ENCODE measurements around the gene ETFA.

ETFA gene

GRCh38 chr15:76344893-76345582, 33.8 kb upstream of the ETFA start:
- 19% methylated on average over 2 of the region's 3 CpGs for WGBS (ENCODE audit: insufficient coverage)
- peak in 2 of 3 donors; percentile 20 to 21 for DNase-seq
- Histone ChIP-seq H3K27ac (ENCODE audit: insufficient read depth in 1 of 2, low read depth in 1 of 2, low read length in 2 of 2, poor library complexity in 1 of 2, severe bottlenecking in 2 of 2) (no peak overlapping the region), H3K9me3 (ENCODE audit: control extremely low read depth in 1 of 5, control insufficient read depth in 4 of 5, insufficient read depth in 2 of 5, low read depth in 1 of 5, low read length in 4 of 5) (no peaks in the 10 kb centered on the region), H3K27me3 (replicated peaks in 2 of 5; ENCODE audit: control insufficient read depth in 4 of 5, insufficient read depth in 5 of 5, low read length in 4 of 5) (peaks cover 30 to 96% (median 56%) of the 10 kb centered on the region in 5 experiments), H3K4me3 (ENCODE audit: control insufficient read depth in 1 of 7, extremely low read depth in 1 of 7, insufficient read depth in 4 of 7, low read depth in 2 of 7, low read length in 6 of 7) (no peak overlapping the region), H3K36me3 (ENCODE audit: control insufficient read depth in 4 of 4, insufficient read depth in 4 of 4, low read length in 3 of 4) (peaks cover 0 to 3% (median 0%) of the 10 kb centered on the region in 4 experiments), H3K4me1 (ENCODE audit: control extremely low read depth in 1 of 4, control insufficient read depth in 4 of 4, insufficient read depth in 4 of 4, low read length in 3 of 4) (peaks cover 0 to 49% (median 45%) of the 10 kb centered on the region in 4 experiments)
- CTCF ChIA-PET, result interaction anchor here (0.9 to 4.1 kb wide), 5 partner anchors 10 to 55 kb away, joined by 3 to 28 read pairs (median 8); partner anchors contain the start of gene ISL2
- POLR2A ChIA-PET, result no interaction called here

- Histone ChIP-seq H3K4me1 (ENCODE audit: control extremely low read depth in 1 of 4, control insufficient read depth in 4 of 4, insufficient read depth in 4 of 4, low read length in 3 of 4) (peaks cover 0 to 60% (median 55%) of the 10 kb centered on the region in 4 experiments), H3K9me3 (ENCODE audit: control extremely low read depth in 1 of 5, control insufficient read depth in 4 of 5, insufficient read depth in 2 of 5, low read depth in 1 of 5, low read length in 4 of 5) (no peaks in the 10 kb centered on the region), H3K27me3 (replicated peaks in 2 of 5; ENCODE audit: control insufficient read depth in 4 of 5, insufficient read depth in 5 of 5, low read length in 4 of 5) (peaks cover 32 to 100% (median 66%) of the 10 kb centered on the region in 5 experiments), H3K36me3 (ENCODE audit: control insufficient read depth in 4 of 4, insufficient read depth in 4 of 4, low read length in 3 of 4) (peaks cover 0 to 2% (median 0%) of the 10 kb centered on the region in 4 experiments), H3K27ac (ENCODE audit: insufficient read depth in 1 of 2, low read depth in 1 of 2, low read length in 2 of 2, poor library complexity in 1 of 2, severe bottlenecking in 2 of 2) (no peak overlapping the region), H3K4me3 (ENCODE audit: control insufficient read depth in 1 of 7, extremely low read depth in 1 of 7, insufficient read depth in 4 of 7, low read depth in 2 of 7, low read length in 6 of 7) (no peak overlapping the region)
- WGBS (ENCODE audit: insufficient coverage), result 4% methylated on average over 10 of the region's 16 CpGs
- DNase-seq, result peak in 2 of 3 donors; percentile 44 to 47
- ChIA-PET POLR2A (no interaction called here), CTCF (interaction anchor here (4.1 kb wide), 1 partner anchor 9 kb away, joined by 28 read pairs; the partner anchor contains the start of gene ISL2)
Observed at GRCh38 chr15:76343313-76343996, 32.2 kb upstream of the ETFA start.

- POLR2A ChIA-PET, result no interaction called here
- Histone ChIP-seq H3K27me3 (replicated peaks in 2 of 5; ENCODE audit: control insufficient read depth in 4 of 5, insufficient read depth in 5 of 5, low read length in 4 of 5) (peaks cover 24 to 100% (median 68%) of the 10 kb centered on the region in 5 experiments), H3K9me3 (ENCODE audit: control extremely low read depth in 1 of 5, control insufficient read depth in 4 of 5, insufficient read depth in 2 of 5, low read depth in 1 of 5, low read length in 4 of 5) (no peaks in the 10 kb centered on the region), H3K27ac (ENCODE audit: insufficient read depth in 1 of 2, low read depth in 1 of 2, low read length in 2 of 2, poor library complexity in 1 of 2, severe bottlenecking in 2 of 2) (no peak overlapping the region), H3K36me3 (ENCODE audit: control insufficient read depth in 4 of 4, insufficient read depth in 4 of 4, low read length in 3 of 4) (no peaks in the 10 kb centered on the region), H3K4me1 (ENCODE audit: control extremely low read depth in 1 of 4, control insufficient read depth in 4 of 4, insufficient read depth in 4 of 4, low read length in 3 of 4) (peaks cover 0 to 68% (median 64%) of the 10 kb centered on the region in 4 experiments), H3K4me3 (ENCODE audit: control insufficient read depth in 1 of 7, extremely low read depth in 1 of 7, insufficient read depth in 4 of 7, low read depth in 2 of 7, low read length in 6 of 7) (peak overlapping the region in 3 of 7 experiments; percentile 11 to 42 (median 18))
- CTCF ChIA-PET, result no interaction called here
- 2% methylated on average over 67 of the region's 87 CpGs for WGBS (ENCODE audit: insufficient coverage)
- DNase-seq, result peak in 2 of 3 donors; percentile 23 to 43
Observed at GRCh38 chr15:76342382-76343201, 31.3 kb upstream of the ETFA start.

- Histone ChIP-seq H3K27me3 (replicated peaks in 2 of 5; ENCODE audit: control insufficient read depth in 4 of 5, insufficient read depth in 5 of 5, low read length in 4 of 5) (peaks cover 24 to 100% (median 71%) of the 10 kb centered on the region in 5 experiments), H3K27ac (ENCODE audit: insufficient read depth in 1 of 2, low read depth in 1 of 2, low read length in 2 of 2, poor library complexity in 1 of 2, severe bottlenecking in 2 of 2) (no peak overlapping the region), H3K36me3 (ENCODE audit: control insufficient read depth in 4 of 4, insufficient read depth in 4 of 4, low read length in 3 of 4) (no peaks in the 10 kb centered on the region), H3K9me3 (ENCODE audit: control extremely low read depth in 1 of 5, control insufficient read depth in 4 of 5, insufficient read depth in 2 of 5, low read depth in 1 of 5, low read length in 4 of 5) (no peaks in the 10 kb centered on the region), H3K4me1 (ENCODE audit: control extremely low read depth in 1 of 4, control insufficient read depth in 4 of 4, insufficient read depth in 4 of 4, low read length in 3 of 4) (peaks cover 0 to 71% (median 66%) of the 10 kb centered on the region in 4 experiments), H3K4me3 (ENCODE audit: control insufficient read depth in 1 of 7, extremely low read depth in 1 of 7, insufficient read depth in 4 of 7, low read depth in 2 of 7, low read length in 6 of 7) (peak overlapping the region in 3 of 7 experiments; percentile 26 to 37 (median 29))
- DNase-seq, result peak in 2 of 3 donors; percentile 28 to 48
- 1% methylated on average over 15 of the region's 20 CpGs for WGBS (ENCODE audit: insufficient coverage)
- POLR2A ChIA-PET, result no interaction called here
- CTCF ChIA-PET, result no interaction called here
Observed at GRCh38 chr15:76342058-76342381, 30.8 kb upstream of the ETFA start.

- CTCF ChIA-PET, result interaction anchor here (0.8 kb wide), 1 partner anchor 151 kb away, joined by 3 read pairs; no protein-coding TSS in a partner anchor
- H3K27ac ChIP-seq (ENCODE audit: insufficient read depth in 1 of 2, low read depth in 1 of 2, low read length in 2 of 2, poor library complexity in 1 of 2, severe bottlenecking in 2 of 2), result no peak overlapping the region
Observed at GRCh38 chr15:76341366-76342057, 30.2 kb upstream of the ETFA start.

GRCh38 chr15:76340803-76341365, 29.6 kb upstream of the ETFA start:
- no peak overlapping the region for H3K27ac ChIP-seq (ENCODE audit: insufficient read depth in 1 of 2, low read depth in 1 of 2, low read length in 2 of 2, poor library complexity in 1 of 2, severe bottlenecking in 2 of 2)
- no peaks in the 10 kb centered on the region for H3K36me3 ChIP-seq (ENCODE audit: control insufficient read depth in 4 of 4, insufficient read depth in 4 of 4, low read length in 3 of 4)
- peaks cover 24 to 100% (median 71%) of the 10 kb centered on the region in 5 experiments for H3K27me3 ChIP-seq (replicated peaks in 2 of 5; ENCODE audit: control insufficient read depth in 4 of 5, insufficient read depth in 5 of 5, low read length in 4 of 5)
- DNase-seq, result peak in 2 of 3 donors; percentile 73 to 80
- CTCF ChIA-PET, result interaction anchor here (0.6 to 0.8 kb wide), 3 partner anchors 9 to 150 kb away, joined by 3 to 4 read pairs (median 3); no protein-coding TSS in a partner anchor
- WGBS (ENCODE audit: insufficient coverage), result 1% methylated on average over 31 of the region's 35 CpGs
- POLR2A ChIA-PET, result interaction anchor here (1.5 kb wide), 1 partner anchor 29 kb away, joined by 3 read pairs; the partner anchor contains the start of gene ETFA
- H3K4me3 ChIP-seq (ENCODE audit: control insufficient read depth in 1 of 7, extremely low read depth in 1 of 7, insufficient read depth in 4 of 7, low read depth in 2 of 7, low read length in 6 of 7), result peak overlapping the region in 4 of 7 experiments; percentile 34 to 62 (median 52)
- H3K9me3 ChIP-seq (ENCODE audit: control extremely low read depth in 1 of 5, control insufficient read depth in 4 of 5, insufficient read depth in 2 of 5, low read depth in 1 of 5, low read length in 4 of 5), result no peaks in the 10 kb centered on the region
- peaks cover 0 to 71% (median 64%) of the 10 kb centered on the region in 4 experiments for H3K4me1 ChIP-seq (ENCODE audit: control extremely low read depth in 1 of 4, control insufficient read depth in 4 of 4, insufficient read depth in 4 of 4, low read length in 3 of 4)

More at GRCh38 chr15:76341366-76342057, 30.2 kb upstream of the ETFA start:
- Histone ChIP-seq H3K4me1 (ENCODE audit: control extremely low read depth in 1 of 4, control insufficient read depth in 4 of 4, insufficient read depth in 4 of 4, low read length in 3 of 4) (peaks cover 0 to 71% (median 66%) of the 10 kb centered on the region in 4 experiments), H3K36me3 (ENCODE audit: control insufficient read depth in 4 of 4, insufficient read depth in 4 of 4, low read length in 3 of 4) (no peaks in the 10 kb centered on the region), H3K4me3 (ENCODE audit: control insufficient read depth in 1 of 7, extremely low read depth in 1 of 7, insufficient read depth in 4 of 7, low read depth in 2 of 7, low read length in 6 of 7) (peak overlapping the region in 3 of 7 experiments; percentile 26 to 57 (median 37)), H3K9me3 (ENCODE audit: control extremely low read depth in 1 of 5, control insufficient read depth in 4 of 5, insufficient read depth in 2 of 5, low read depth in 1 of 5, low read length in 4 of 5) (no peaks in the 10 kb centered on the region), H3K27me3 (replicated peaks in 2 of 5; ENCODE audit: control insufficient read depth in 4 of 5, insufficient read depth in 5 of 5, low read length in 4 of 5) (peaks cover 24 to 100% (median 72%) of the 10 kb centered on the region in 5 experiments)
- POLR2A ChIA-PET, result interaction anchor here (1.5 kb wide), 1 partner anchor 30 kb away, joined by 3 read pairs; the partner anchor contains the start of gene ETFA
- DNase-seq, result peak in 2 of 3 donors; percentile 26 to 28
- WGBS (ENCODE audit: insufficient coverage), result 3% methylated on average over 35 of the region's 42 CpGs

Measured in common myeloid progenitor, CD34-positive (primary cell).